Liver (tissue), 3 donors: Measurements from ENCODE around the gene JPH4.

Experiments
- TF ChIP-seq, protein P1 (sequence below): fragments of 150-350 bp; IDR thresholded peaks from 2 replicates; pipeline ENCODE4 v1.5.1; 2017; ENCODE audit warnings: improper control_type of control experiment, low read depth, low read length; ENCODE audit not compliant: missing input control
- TF ChIP-seq, protein P2 (sequence below): IDR thresholded peaks from 2 replicates; pipeline ENCODE4 v1.6.1; 2016; ENCODE audit warnings: antibody characterized with exemption
- donor health status: healthy.
- donor health status: healthy.

DNA sequence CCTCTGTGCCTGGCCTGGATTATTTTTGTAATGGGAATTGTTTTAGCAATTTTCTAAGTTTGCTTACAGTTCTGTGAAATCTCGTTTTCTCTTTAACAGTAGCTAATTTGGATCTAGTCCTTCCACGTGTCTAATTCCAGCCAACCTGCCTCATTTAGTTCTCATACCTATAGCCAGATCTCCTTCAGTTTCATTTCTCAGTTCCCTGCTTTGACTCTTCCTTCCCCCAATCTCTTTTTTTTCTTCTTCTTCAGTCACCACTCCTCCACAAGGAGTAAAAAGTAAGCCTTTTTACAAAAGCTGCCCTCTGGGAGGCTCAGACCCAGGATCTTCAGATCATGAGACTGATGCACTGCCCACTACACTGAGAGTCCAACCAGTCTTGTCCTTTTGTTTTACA lies 21.1 kb downstream of the JPH4 start:
- TF ChIP-seq, protein P1, sequence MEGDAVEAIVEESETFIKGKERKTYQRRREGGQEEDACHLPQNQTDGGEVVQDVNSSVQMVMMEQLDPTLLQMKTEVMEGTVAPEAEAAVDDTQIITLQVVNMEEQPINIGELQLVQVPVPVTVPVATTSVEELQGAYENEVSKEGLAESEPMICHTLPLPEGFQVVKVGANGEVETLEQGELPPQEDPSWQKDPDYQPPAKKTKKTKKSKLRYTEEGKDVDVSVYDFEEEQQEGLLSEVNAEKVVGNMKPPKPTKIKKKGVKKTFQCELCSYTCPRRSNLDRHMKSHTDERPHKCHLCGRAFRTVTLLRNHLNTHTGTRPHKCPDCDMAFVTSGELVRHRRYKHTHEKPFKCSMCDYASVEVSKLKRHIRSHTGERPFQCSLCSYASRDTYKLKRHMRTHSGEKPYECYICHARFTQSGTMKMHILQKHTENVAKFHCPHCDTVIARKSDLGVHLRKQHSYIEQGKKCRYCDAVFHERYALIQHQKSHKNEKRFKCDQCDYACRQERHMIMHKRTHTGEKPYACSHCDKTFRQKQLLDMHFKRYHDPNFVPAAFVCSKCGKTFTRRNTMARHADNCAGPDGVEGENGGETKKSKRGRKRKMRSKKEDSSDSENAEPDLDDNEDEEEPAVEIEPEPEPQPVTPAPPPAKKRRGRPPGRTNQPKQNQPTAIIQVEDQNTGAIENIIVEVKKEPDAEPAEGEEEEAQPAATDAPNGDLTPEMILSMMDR: no peak
- TF ChIP-seq, protein P2, sequence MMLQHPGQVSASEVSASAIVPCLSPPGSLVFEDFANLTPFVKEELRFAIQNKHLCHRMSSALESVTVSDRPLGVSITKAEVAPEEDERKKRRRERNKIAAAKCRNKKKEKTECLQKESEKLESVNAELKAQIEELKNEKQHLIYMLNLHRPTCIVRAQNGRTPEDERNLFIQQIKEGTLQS: no peak
